ENCODE data around the gene RECK.

RECK gene

DNA sequence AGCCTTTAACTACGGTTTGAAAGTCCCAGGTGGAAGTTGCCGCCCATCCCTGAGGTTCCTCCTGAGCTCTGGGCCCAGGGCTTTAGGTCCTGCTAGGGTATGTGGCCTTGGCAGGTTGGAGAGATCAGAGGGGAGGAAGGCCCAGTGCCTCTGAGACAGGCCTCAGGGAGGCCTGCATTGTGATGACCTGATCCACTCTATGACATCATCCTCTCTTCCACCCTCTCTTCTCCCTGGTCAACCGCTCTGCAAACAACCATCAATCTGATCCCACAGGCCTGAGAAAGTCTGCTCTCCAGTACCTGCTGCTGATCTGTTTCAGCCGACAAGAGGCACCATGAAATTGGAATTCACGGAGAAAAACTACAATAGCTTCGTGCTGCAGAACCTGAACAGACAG is 132.5 kb downstream of the RECK start, which contains the start of gene CCIN:
Gene CCIN, plus strand, starts transcription at position 223 of the 400 bp plus-strand sequence. Its CDS starts 115 bp downstream, at position 338.
- TF ChIP-seq, protein P1, sequence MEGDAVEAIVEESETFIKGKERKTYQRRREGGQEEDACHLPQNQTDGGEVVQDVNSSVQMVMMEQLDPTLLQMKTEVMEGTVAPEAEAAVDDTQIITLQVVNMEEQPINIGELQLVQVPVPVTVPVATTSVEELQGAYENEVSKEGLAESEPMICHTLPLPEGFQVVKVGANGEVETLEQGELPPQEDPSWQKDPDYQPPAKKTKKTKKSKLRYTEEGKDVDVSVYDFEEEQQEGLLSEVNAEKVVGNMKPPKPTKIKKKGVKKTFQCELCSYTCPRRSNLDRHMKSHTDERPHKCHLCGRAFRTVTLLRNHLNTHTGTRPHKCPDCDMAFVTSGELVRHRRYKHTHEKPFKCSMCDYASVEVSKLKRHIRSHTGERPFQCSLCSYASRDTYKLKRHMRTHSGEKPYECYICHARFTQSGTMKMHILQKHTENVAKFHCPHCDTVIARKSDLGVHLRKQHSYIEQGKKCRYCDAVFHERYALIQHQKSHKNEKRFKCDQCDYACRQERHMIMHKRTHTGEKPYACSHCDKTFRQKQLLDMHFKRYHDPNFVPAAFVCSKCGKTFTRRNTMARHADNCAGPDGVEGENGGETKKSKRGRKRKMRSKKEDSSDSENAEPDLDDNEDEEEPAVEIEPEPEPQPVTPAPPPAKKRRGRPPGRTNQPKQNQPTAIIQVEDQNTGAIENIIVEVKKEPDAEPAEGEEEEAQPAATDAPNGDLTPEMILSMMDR (IDR thresholded peaks at IDR 0.05) = no peak

DNA sequence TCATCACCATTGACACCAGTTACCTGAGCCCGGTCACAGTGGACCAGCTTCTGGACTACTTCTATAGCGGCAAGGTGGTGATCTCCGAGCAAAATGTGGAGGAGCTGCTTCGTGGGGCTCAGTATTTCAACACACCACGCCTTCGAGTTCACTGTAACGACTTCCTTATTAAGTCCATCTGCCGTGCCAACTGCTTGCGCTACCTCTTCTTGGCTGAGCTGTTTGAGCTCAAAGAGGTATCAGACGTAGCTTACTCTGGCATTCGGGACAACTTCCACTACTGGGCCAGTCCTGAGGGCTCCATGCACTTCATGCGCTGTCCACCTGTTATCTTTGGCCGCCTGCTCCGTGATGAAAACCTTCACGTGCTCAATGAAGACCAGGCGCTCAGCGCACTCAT is 133.0 kb downstream of the RECK start:
- TF ChIP-seq, protein P1 (IDR thresholded peaks at IDR 0.05) = no peak

DNA sequence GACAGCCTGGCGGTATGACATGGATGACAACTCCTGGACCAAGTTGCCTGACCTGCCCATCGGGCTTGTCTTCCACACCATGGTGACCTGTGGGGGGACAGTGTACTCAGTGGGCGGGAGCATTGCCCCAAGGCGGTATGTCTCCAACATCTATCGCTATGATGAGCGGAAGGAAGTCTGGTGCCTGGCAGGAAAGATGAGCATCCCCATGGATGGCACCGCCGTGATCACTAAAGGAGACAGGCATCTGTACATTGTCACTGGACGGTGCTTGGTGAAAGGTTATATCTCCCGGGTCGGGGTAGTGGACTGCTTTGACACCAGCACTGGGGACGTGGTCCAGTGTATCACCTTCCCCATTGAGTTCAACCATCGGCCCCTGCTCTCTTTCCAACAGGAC is 133.8 kb downstream of the RECK start:
- TF ChIP-seq, protein P1 (IDR thresholded peaks at IDR 0.05) = no peak

DNA sequence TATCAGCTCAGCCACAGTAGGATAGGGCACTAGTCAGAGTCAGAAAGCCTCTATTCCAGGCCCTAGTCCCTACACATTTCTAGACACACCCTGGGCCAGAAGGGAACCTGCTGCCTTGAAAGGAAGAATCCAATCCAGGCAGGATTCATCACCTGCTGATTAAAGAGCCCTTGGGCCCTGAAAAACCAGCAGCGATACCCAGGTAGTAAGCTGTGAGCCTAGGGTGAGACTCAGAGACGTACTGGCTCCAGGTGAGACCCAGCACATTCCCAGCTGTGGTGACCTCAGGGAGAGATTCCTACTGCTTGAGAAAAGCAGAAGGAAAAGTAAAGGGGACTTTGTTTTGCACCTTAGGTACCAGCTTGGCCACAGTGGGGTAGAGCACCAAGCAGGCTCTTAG is 137.1 kb downstream of the RECK start:
- TF ChIP-seq, protein P1 (IDR thresholded peaks at IDR 0.05) = no peak

All from LNCAP (cell line).